Measurements from ENCODE around the gene SNTA1.
A peak's percentile ranks its signal among the peaks of the same experiment; 100 is the strongest.
"Not testable (repeated sequence)": the region's sequence is repeated elsewhere in the genome, so short reads cannot be mapped to it uniquely, and the experiment has no call there.

SNTA1 gene

GRCh38 chr20:33423875-33424274, 19.7 kb downstream of the SNTA1 start:
- DNase-seq = not testable (repeated sequence)

DNA sequence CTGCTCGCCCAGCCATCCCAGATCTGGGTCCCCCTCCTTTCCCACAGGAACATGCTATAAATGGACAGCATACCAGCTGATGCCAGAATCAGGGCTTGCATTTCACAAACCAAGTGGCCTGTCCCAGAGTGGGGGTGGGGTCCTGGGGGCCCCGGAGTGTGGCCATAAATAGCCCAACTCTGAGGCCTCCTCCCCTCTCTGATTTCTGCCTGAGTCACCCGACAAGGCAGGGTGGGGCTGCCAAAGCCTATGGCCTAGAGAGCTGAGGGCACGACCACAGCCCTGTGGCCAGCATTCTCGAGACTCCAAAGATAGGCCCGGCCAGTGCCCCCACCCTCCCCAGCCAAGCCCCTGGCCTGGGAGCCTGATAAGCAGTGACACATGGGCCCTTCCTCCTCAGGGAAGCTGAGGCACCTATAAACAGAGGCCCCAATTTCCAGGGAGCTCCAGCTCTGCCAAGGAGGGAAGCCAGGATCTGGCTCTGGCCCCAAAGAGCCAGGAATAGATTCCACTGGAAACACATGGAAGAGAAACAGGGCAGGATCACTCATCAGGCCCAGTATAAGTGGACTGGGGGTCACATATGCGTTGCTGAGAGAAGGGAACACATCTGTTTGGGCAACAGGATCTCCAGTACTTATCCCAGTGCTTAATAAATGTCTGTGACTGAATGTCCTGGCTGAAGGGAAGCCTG, 20.3 kb downstream of the SNTA1 start:
- peak; percentile 79 for DNase-seq

GRCh38 chr20:33419140-33419974, 24.2 kb downstream of the SNTA1 start:
- DNase-seq = no peak

- no peak for DNase-seq
Observed at GRCh38 chr20:33418033-33418432, 25.5 kb downstream of the SNTA1 start.

DNA sequence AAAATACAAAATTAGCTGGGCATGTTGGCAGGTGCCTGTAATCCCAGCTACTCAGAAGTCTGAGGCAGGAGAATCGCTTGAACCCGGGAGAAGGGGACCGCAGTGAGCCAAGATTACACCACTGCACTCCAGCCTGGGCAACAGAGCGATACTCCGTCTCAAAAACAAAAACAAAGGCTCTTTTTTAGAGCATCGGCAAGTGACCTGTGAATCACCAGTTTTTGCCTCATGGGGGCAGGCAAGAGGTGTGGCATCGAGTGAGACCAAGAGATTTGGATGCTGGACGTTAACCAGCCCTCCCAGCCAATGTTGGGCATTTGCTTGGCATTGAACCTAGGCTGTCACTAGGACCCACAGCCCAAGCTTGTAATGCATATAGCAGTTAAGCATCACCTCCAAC, 27.6 kb downstream of the SNTA1 start:
- DNase-seq = peak; percentile 50

- DNase-seq = no peak
Observed at GRCh38 chr20:33412484-33412838, 31.1 kb downstream of the SNTA1 start.

- no peak for DNase-seq
Observed at GRCh38 chr20:33411711-33412483, 31.7 kb downstream of the SNTA1 start.

DNA sequence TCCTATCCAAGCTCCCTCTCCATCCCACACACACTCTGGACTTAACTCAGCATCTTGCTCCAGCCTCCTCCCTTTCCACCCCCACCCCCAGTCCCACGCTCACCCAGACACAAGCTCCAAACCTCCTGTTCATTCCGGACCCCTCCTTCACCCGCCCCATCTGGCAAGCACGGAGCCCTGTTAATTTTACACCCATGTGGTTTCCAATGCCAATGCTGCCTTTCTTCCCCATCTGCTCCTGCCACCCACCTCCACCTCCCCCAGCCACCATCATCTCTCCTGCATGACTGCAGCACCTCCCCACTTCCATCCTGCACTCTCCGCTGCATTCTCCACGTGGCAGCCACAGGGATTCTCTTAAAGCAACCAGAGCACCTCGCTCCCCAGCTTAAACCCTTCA, 32.3 kb downstream of the SNTA1 start:
- no peak for DNase-seq

DNA sequence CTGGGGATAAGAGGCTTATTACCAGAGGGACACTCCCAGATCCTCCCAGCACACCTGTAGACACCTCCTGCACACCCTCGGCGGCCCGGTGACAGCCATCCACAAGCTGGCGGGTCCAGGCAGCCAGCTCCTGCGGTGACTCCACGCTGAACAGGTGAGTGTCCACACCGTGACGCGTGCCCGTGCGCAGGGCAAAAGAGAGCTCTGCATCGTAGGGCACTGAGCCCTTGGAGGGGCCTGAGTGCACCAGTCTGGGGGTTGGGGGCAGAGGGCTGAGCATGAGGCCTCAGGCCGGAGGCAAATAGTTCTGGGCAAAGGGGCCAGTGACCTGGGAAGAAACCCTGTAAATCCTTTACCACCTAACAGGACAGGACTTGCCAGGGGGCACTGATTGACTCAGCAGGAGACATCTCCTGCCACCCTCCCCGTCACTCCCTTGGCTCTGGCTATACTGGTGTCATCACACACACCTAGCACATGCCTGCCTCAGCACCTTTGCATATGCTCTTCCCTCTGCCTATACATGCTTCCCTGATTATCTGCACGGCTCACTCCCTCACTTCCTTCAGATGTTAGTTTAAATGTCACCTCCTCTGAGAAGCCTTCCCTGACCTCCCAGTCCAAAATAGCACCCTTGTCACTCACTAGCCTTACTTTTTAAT, 33.4 kb downstream of the SNTA1 start:
- DNase-seq = no peak

GRCh38 chr20:33408716-33409654, 34.6 kb downstream of the SNTA1 start:
- no peak for DNase-seq

DNA sequence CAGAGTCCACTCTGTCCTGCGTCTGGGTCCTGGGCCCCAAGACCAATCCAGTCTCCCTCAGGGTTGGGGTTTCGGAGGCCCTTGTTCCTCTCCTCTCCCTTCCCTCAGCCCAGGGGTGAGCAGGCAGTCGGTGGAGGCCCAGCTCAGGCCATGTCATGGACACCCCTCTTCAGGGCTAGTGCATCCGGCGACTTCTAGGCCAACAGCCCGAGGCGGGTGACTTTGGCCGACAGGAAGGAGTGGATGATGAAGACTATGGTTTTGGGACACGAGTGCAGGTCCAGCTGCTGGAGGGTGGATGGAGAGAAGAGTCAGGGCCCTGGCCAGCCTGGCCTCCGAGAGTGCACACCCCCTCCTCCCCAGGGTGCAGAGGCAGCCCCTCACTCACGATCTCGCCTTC, 35.2 kb downstream of the SNTA1 start:
- DNase-seq = no peak

DNA sequence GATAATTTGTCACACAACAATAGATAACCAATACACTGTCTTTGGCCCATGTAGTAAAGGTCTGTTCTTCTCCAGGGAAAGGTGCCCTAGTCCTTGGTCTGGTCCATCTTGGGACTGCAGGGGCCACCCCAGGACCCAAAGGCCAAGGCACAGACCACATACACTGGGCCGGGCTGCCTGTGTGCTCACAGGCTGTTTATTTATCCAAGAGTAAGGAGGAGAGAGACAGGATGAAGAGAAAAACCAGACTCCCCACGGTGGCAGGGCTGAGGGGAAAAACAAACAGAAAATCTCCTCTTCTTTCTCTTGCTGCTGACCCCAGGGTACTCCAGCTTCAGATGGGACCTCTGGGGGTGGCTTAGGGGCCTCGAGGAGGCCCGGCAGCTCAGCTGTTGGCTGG, 35.8 kb downstream of the SNTA1 start:
- no peak for DNase-seq

- no peak for DNase-seq
Observed at GRCh38 chr20:33407251-33407650, 36.3 kb downstream of the SNTA1 start.

GRCh38 chr20:33404281-33404680, 39.3 kb downstream of the SNTA1 start:
- no peak for DNase-seq

DNA sequence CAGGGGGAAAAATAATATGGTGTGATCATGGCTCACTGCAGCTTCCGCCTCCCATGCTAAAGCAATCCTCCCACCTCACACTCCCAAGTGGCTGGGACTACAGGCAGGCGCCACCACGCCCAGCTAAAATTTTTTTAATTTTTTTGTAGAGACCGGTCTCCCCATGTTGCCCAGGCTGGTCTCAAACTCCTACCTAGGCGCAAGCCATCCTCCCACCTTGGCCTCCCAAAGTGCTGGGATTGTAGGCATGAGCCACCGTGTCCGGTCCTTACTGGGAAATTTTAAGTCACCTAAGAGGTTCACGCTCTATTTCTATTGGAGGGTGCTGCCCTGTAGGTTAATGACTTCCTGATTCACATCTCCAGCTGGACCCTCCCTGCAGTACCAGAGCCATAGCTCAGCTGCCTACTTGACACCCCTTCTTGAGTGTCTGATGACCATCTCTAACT, 41.6 kb downstream of the SNTA1 start:
- no peak for DNase-seq

GRCh38 chr20:33401184-33401920, 42.2 kb downstream of the SNTA1 start, which contains the start of gene CDK5RAP1:
TSS of gene CDK5RAP1 (minus strand) at chr20:33401519. CDS start at chr20:33397064, 4,455 bp downstream.
- DNase-seq = peak; percentile 85

DNA sequence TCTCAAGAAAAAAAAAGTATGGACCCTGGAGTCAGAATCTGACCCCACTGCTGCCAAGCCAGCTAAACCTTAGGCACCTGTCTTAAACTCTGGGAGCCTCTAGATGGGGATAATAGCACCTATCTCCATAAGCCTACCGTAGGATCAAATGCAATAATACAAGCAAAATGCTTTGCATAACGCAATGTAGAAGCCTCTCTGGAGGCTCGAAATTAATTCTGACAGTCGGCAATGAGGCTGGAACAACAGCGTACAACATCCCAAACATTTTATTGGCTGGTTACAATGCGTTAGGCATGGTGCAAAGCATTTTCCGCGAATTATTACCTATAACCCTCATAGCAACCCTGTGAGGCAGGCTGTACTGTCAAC, 42.8 kb downstream of the SNTA1 start:
- DNase-seq = peak; percentile 24

DNA sequence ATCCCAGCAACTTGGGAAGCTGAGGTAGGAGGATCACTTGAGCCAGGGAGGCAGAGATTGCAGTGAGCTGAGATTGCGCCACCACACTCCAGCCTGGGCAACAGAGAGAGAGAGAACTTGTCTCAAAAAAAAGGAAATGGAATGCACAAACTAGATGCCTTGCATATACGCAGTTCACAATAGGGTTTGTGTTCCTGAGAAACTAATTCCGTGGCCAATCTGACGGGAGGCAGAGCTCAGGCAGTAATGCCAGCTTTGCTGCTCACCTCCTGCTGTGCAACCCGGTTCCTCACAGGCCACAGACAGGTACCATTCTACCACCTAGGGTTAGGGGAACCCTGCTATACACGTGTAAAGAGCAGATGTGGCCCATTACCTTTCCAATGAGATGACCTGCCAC, 43.6 kb downstream of the SNTA1 start:
- no peak for DNase-seq

DNA sequence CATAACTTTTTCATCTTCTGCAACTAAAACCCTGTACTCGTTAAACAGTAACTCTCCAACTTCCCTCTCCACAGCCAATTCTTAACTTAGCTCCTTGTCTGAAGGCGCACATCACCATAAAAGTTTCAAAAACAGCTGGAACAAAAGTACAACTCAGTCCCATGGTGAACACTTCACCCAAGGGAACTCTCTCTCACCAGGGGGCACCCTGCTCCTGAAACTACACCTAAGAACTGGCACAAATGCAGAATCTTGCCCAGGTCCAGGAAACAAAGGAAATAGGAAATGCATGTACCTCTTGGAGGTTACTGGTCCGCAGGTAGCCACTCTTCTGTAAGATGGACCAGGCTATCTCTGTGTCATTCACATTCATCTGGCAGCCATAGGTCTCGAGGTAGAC, 48.8 kb downstream of the SNTA1 start:
- DNase-seq = no peak

DNA sequence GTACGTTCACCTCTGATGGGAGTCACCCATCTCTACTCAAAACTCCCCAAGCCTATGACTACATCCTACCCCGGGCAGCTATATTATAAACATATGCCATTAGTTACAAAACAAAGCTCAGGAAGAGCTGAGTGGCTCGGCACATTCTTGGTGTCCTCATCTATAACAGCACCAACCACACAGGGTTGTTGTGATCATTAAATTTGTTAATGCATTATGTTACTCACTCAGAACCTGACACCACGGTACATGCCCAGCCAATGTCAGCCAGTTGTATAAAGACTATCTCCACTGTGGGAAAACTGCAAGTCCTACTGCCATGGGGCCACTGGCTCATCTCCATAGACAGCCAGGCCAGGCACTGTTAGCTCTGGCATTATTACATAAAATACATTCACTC, 50.0 kb downstream of the SNTA1 start:
- no peak for DNase-seq

All from HCEC 1CT (cell line).